ENCODE results near the gene COQ2. TPM values are rescaled to one million over a fixed set of nuclear protein-coding genes. Genes with fewer than 3 reads are reported as not detected.

Gene COQ2
- total RNA-seq, 1 experiment from 2014 or later = 19.8 TPM

DNA sequence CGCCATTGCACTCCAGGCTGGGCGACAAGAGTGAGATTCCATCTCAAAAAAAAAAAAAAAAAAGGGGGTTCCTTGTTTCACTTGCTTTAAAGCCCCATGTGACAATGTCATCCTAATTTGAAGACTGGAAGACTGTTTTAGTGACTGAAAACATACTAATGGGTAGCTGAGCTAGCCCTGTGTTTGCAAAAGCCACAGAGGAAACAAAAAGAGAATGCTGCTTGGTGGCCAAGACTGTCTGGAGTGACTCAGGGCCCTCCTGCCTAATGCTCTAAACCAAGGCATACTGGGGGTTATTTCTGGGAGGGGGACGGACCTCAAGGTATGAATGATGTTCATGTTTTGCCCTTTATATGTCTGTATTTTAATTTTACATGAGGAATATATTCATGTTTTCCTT, 34.1 kb upstream of the COQ2 start:
- no peak overlapping the region for H2BK120ac ChIP-seq (ENCODE audit: low read depth, low read length, poor library complexity, severe bottlenecking)
- Mint-ChIP-seq H3K4me3 (no peak overlapping the region), H3K36me3 (ENCODE audit: insufficient read depth in 1 of 3, low read depth in 3 of 3) (no peaks in the 10 kb centered on the region; a peak in 1 of 7 replicates), H3K27me3 (ENCODE audit: low read depth) (peaks cover 2% of the 10 kb centered on the region), H3K9me3 (no peaks in the 10 kb centered on the region), H3K4me1 (no peaks in the 10 kb centered on the region), H3K27ac (no peak overlapping the region)
- no peak overlapping the region for H3K4ac ChIP-seq (ENCODE audit: low read depth, low read length)
- H4K5ac ChIP-seq (ENCODE audit: insufficient read length, low read depth, low read length) = no peak overlapping the region
- no peaks in the 10 kb centered on the region for H3K4me1 ChIP-seq (ENCODE audit: insufficient read depth, low read length)
- H3K4me2 ChIP-seq (ENCODE audit: insufficient read depth, insufficient read length, low read length) = no peak overlapping the region
- no peak overlapping the region for H2BK20ac ChIP-seq (ENCODE audit: low read depth, low read length, poor library complexity, severe bottlenecking)
- DNase-seq = no peak
- no peaks in the 10 kb centered on the region for H3K23me2 ChIP-seq (ENCODE audit: insufficient read length, low read depth, low read length, poor library complexity, severe bottlenecking)
- no peak overlapping the region for H2BK15ac ChIP-seq (ENCODE audit: low read depth, low read length)
- no peaks in the 10 kb centered on the region for H3K27me3 ChIP-seq (ENCODE audit: insufficient read depth, low read length)
- no peaks in the 10 kb centered on the region for H3K79me1 ChIP-seq (ENCODE audit: insufficient read depth, low read depth, low read length, poor library complexity, severe bottlenecking)
- no peak overlapping the region for H3K9ac ChIP-seq (ENCODE audit: extremely low read depth, insufficient read length, low read length)
- no peaks in the 10 kb centered on the region for H3K79me2 ChIP-seq (ENCODE audit: insufficient read depth, low read length)
- no peak overlapping the region for H2BK5ac ChIP-seq (ENCODE audit: insufficient read length, low read length)
- WGBS (ENCODE audit: extremely low coverage, insufficient read length, low lambda C conversion rate) = no CpG with 5 or more reads among the region's 3 CpGs
- H4K20me1 ChIP-seq (ENCODE audit: control insufficient read depth, insufficient read depth, insufficient read length) = no peaks in the 10 kb centered on the region
- TF ChIP-seq CTCF (conservative IDR thresholded peaks at IDR 0.05) = no peak
- no peak overlapping the region for H2AK5ac ChIP-seq (ENCODE audit: insufficient read length, low read length)
- no peak overlapping the region for H3K18ac ChIP-seq (ENCODE audit: insufficient read length, low read depth, low read length)
- H3T11ph ChIP-seq (ENCODE audit: low read length) = no peak overlapping the region
- H4K8ac ChIP-seq (replicated peaks; ENCODE audit: insufficient read length, low read depth, low read length) = no peak overlapping the region
- H3K9me3 ChIP-seq (ENCODE audit: control insufficient read depth, low read depth, low read length) = no peaks in the 10 kb centered on the region
- no peak overlapping the region for H2BK12ac ChIP-seq (ENCODE audit: insufficient read length, low read depth, low read length)
- H3K14ac ChIP-seq (ENCODE audit: insufficient read depth, low read length) = no peak overlapping the region
- no peak overlapping the region for H3K56ac ChIP-seq (ENCODE audit: insufficient read length, low read depth, low read length)
- H3K23ac ChIP-seq (ENCODE audit: insufficient read length, low read depth, low read length) = no peak overlapping the region
- no peak overlapping the region for H3K27ac ChIP-seq (ENCODE audit: insufficient read length, low read depth, low read length)
- no peak overlapping the region for H4K91ac ChIP-seq (ENCODE audit: insufficient read length, low read depth, low read length)
- H2AFZ ChIP-seq (ENCODE audit: low read length) = no peak overlapping the region

Measured in H9 (cell line).